Endothelial cell of umbilical vein (primary cell): Measurements from ENCODE around the gene TNNI3K. TPM values are rescaled to one million over a fixed set of nuclear protein-coding genes. Genes with fewer than 3 reads are reported as not detected.

ENCODE experiments used
- BruUV-seq: library from RNA; stranded (reverse); fragments of 400-500 nt; replicated peaks from 2 replicates; lab custom pipeline; 2021; lab: Mats Ljungman, UMichigan
- CTCF ChIA-PET: fragments of 300-600, 350-600 bp; sonication (Branson Sonifier 250); formaldehyde crosslinking; loops from one replicate; lab custom pipeline; 2021; ENCODE audit warnings: antibody characterized with exemption, inconsistent platforms; lab: Charles Lee
- POLR2A ChIA-PET: fragments of 300-600, 350-600 bp; sonication (Branson Sonifier 250); formaldehyde crosslinking; loops from one replicate; lab custom pipeline; 2021; ENCODE audit warnings: antibody characterized with exemption, inconsistent platforms; lab: Charles Lee
- DNase-seq: peaks from one replicate; pipeline ENCODE4 v3.0.0-alpha.2; 2011; ENCODE audit warnings: low read depth, low spot score
- FAIRE-seq: peaks from 2 replicates; lab custom pipeline; 2011; peaks lifted over from hg19 to GRCh38; lab: Jason Lieb, UNC
- H2AFZ ChIP-seq: 2 replicates; pipeline ENCODE4 v1.6.0; 2012; ENCODE audit warnings: low read depth, low read length, control low read depth, inconsistent platforms
- H3K27ac ChIP-seq: 2 replicates; pipeline ENCODE4 v1.5.1; 2011; ENCODE audit warnings: low read depth, mild to moderate bottlenecking, control low read depth, low read length, moderate library complexity; ENCODE audit not compliant: insufficient read depth
- H3K27me3 ChIP-seq, 2 experiments: 2 replicates each; pipeline versions ENCODE4 v1.6.0 to v1.6.1; 2011; ENCODE audit warnings: low read length in 2 of 2, mixed read lengths in 1 of 2; ENCODE audit not compliant: control insufficient read depth in 2 of 2, insufficient read depth in 2 of 2
- H3K36me3 ChIP-seq, 2 experiments: 2 replicates in 1 of 2; 3 replicates in 1 of 2; pipeline ENCODE4 v1.5.1; 2011; ENCODE audit warnings: low read length in 2 of 2, mild to moderate bottlenecking in 1 of 2, moderate library complexity in 1 of 2; ENCODE audit not compliant: control insufficient read depth in 2 of 2, insufficient read depth in 2 of 2; ENCODE audit errors: extremely low read depth in 1 of 2
- H3K4me1 ChIP-seq: 3 replicates; pipeline ENCODE4 v1.5.1; 2011; ENCODE audit warnings: mild to moderate bottlenecking, low read length; ENCODE audit not compliant: control insufficient read depth, insufficient read depth; ENCODE audit errors: extremely low read depth
- H3K4me2 ChIP-seq: 2 replicates; pipeline ENCODE4 v1.6.1; 2011; ENCODE audit warnings: low read length, control low read depth, mixed read lengths; ENCODE audit not compliant: insufficient read depth
- H3K4me3 ChIP-seq, 3 experiments: fragments of 200-600 bp in 1 of 3; sonication (generic), shearing (Covaris generic) in 1 of 3; replicated peaks in 1 of 3; 2 replicates each; pipeline ENCODE4 v1.5.1; 2011 to 2016; ENCODE audit warnings: control low read depth in 3 of 3, low read length in 3 of 3, mild to moderate bottlenecking in 2 of 3, inconsistent platforms in 1 of 3, low read depth in 1 of 3, moderate library complexity in 1 of 3; ENCODE audit not compliant: insufficient read depth in 1 of 3
- H3K79me2 ChIP-seq: 2 replicates; pipeline ENCODE4 v1.6.0; 2012; ENCODE audit warnings: low read length, inconsistent platforms; ENCODE audit not compliant: control insufficient read depth, insufficient read depth
- H3K9ac ChIP-seq: replicated peaks from 2 replicates; pipeline ENCODE3; 2011; ENCODE audit warnings: low read length, control low read depth; ENCODE audit not compliant: insufficient read depth; ENCODE audit errors: extremely low read depth
- H3K9me1 ChIP-seq: replicated peaks from 3 replicates; pipeline ENCODE4 v1.6.0; 2011; ENCODE audit warnings: mild to moderate bottlenecking, low read length; ENCODE audit not compliant: control insufficient read depth, insufficient read depth; ENCODE audit errors: extremely low read depth
- H3K9me3 ChIP-seq: replicated peaks from 2 replicates; pipeline ENCODE4 v1.5.1; 2012; ENCODE audit warnings: low read length, inconsistent platforms; ENCODE audit not compliant: control insufficient read depth, insufficient read depth
- H4K20me1 ChIP-seq: replicated peaks from 2 replicates; pipeline ENCODE3; 2011; ENCODE audit warnings: mild to moderate bottlenecking, low read length; ENCODE audit not compliant: control insufficient read depth, insufficient read depth; ENCODE audit errors: extremely low read depth
- CTCF ChIP-seq, 2 donors: IDR thresholded peaks; 1 replicate in 1 of 2; 2 replicates in 1 of 2; pipeline ENCODE4 v1.5.1; 2011; ENCODE audit warnings: low read length in 2 of 2, mild to moderate bottlenecking in 2 of 2, moderate library complexity in 2 of 2, control low read depth in 1 of 2, inconsistent platforms in 1 of 2, low read depth in 1 of 2; ENCODE audit not compliant: insufficient read depth in 1 of 2; ENCODE audit errors: extremely low read depth in 1 of 2
- EZH2 ChIP-seq: IDR thresholded peaks from 2 replicates; pipeline ENCODE4 v1.6.1; 2012; ENCODE audit warnings: borderline replicate concordance, low read depth, mild to moderate bottlenecking, moderate library complexity, low read length, inconsistent platforms; ENCODE audit not compliant: severe bottlenecking
- FOS ChIP-seq: IDR thresholded peaks from 2 replicates; pipeline ENCODE4 v1.6.1; 2011; ENCODE audit warnings: mild to moderate bottlenecking, low read length, moderate library complexity, borderline replicate concordance; ENCODE audit not compliant: insufficient read depth
- GATA2 ChIP-seq: IDR thresholded peaks from 2 replicates; pipeline ENCODE4 v1.7.0; 2011; ENCODE audit warnings: low read depth, mild to moderate bottlenecking, moderate library complexity, mixed read lengths, low read length; ENCODE audit not compliant: insufficient read length, insufficient read depth
- JUN ChIP-seq: IDR thresholded peaks from 2 replicates; pipeline ENCODE4 v1.6.1; 2011; ENCODE audit warnings: borderline replicate concordance, low read depth; ENCODE audit not compliant: insufficient read length, insufficient read depth
- MYC ChIP-seq: IDR thresholded peaks from one replicate; pipeline ENCODE4 v1.6.1; 2011; ENCODE audit warnings: mild to moderate bottlenecking, low read depth, low read length
- POLR2A ChIP-seq: IDR thresholded peaks from 2 replicates; pipeline ENCODE4 v1.6.1; 2012; ENCODE audit warnings: low read depth, mild to moderate bottlenecking, control low read depth, low read length
- POLR2AphosphoS5 ChIP-seq: IDR thresholded peaks from 2 replicates; pipeline ENCODE4 v1.6.1; 2012; ENCODE audit warnings: low read depth, mild to moderate bottlenecking, control low read depth, low read length, moderate library complexity; ENCODE audit not compliant: insufficient read depth
- dilution Hi-C: fragments of 300-500 bp; cut with MboI; formaldehyde crosslinking; loops from one replicate; pipeline ENCODE4 v1.15.0; 2019; ENCODE audit warnings: low sequenced_read_pairs; ENCODE audit not compliant: extremely low pct_ligation_motif_present
- intact Hi-C: fragments of 100-400 bp; cut with micrococcal nuclease; formaldehyde crosslinking; loops from one replicate; pipeline ENCODE4 v1.10.0; 2022
- polyA plus RNA-seq, 4 experiments: library from polyadenylated mRNA; depleted of rRNA in 3 of 4; stranded (reverse) in 3 of 4; unstranded in 1 of 4; fragments of >200 nt; gene quantifications; 2 replicates each; pipeline versions ENCODE4 v1.2.1 to v1.2.3, GENCODE V29; 2011 to 2012; ENCODE audit warnings: missing spikeins in 1 of 4
- total RNA-seq: library from RNA; stranded (reverse); gene quantifications from 2 replicates; pipeline ENCODE4 v1.2.3, GENCODE V29; 2021
- TF ChIP-seq, protein P1 (sequence below): IDR thresholded peaks from 2 replicates; pipeline ENCODE4 v1.6.1; 2011; ENCODE audit not compliant: insufficient read depth, insufficient read length

Gene TNNI3K
- total and polyA plus RNA-seq, 2 donors (not counting 3 experiments of a cell fraction or from before 2014, with no cell fraction given): 0.69 TPM; not detected in 1

DNA sequence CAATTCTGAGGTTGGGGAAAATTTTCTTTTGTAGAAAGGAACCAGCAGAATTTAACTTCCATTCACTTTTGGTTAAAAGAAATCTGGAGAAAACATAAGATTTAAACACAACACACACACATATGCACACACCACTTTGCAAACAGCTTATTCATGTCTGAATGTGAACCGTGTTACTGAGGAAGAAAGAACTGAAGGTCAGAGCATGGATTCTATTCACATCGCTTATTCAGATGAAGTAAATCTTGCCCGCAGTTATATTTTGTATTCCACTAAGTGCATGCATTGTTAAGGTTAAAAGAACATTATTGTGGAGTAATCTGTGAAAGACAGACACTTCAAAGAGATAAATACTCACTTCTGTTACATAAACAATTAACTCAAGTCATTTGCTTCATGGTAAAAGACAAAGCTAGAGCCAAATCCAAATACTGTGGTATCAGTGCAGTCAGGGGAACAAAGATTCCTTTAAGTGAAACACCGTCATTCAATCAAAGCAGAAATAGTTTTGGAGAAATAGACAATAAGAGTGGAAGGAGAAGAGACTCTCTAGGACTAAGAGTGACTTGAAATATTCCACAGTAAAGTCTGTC lies 195.3 kb downstream of the TNNI3K start:
- Histone ChIP-seq H2AFZ (no peak overlapping the region), H3K27me3 (no peaks in the 10 kb centered on the region), H3K4me1 (no peaks in the 10 kb centered on the region), H3K9me3 (no peaks in the 10 kb centered on the region), H3K4me2 (no peak overlapping the region), H3K36me3 (no peaks in the 10 kb centered on the region), H4K20me1 (no peaks in the 10 kb centered on the region), H3K27ac (no peak overlapping the region), H3K4me3 (no peak overlapping the region), H3K9ac (no peak overlapping the region), H3K9me1 (no peaks in the 10 kb centered on the region), H3K79me2 (no peaks in the 10 kb centered on the region)
- CTCF ChIA-PET: no interaction called here
- POLR2A ChIA-PET: no interaction called here
- no peak for FAIRE-seq
- dilution Hi-C loops: no loop called here
- TF ChIP-seq POLR2A: no peak
- TF ChIP-seq CTCF (IDR thresholded peaks at IDR 0.05; ENCODE audit: extremely low read depth in 1 of 2, insufficient read depth in 1 of 2, low read depth in 1 of 2, low read length in 2 of 2): no peak
- TF ChIP-seq, protein P1, sequence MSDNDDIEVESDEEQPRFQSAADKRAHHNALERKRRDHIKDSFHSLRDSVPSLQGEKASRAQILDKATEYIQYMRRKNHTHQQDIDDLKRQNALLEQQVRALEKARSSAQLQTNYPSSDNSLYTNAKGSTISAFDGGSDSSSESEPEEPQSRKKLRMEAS: no peak
- TF ChIP-seq FOS: no peak
- no peak for TF ChIP-seq JUN
- no peak for TF ChIP-seq POLR2AphosphoS5
- TF ChIP-seq MYC: no peak
- no peak for TF ChIP-seq EZH2
- no peak for TF ChIP-seq GATA2
- DNase-seq: no peak
- intact Hi-C loops: no loop called here
- BruUV-seq: no TSS peak
